NB4 (cell line): Measurements from ENCODE around the gene SYTL5.

Experiments used
- DNase-seq: peaks from one replicate; pipeline ENCODE4 v3.0.0; 2010; ENCODE audit warnings: low read depth
- H3K4me3 ChIP-seq: one replicate; pipeline ENCODE4 v1.5.1; 2011; ENCODE audit warnings: mild to moderate bottlenecking, low read depth, low read length, moderate library complexity
- CTCF ChIP-seq: IDR thresholded peaks from one replicate; pipeline ENCODE4 v1.5.1; 2012; ENCODE audit warnings: low read depth, low read length
- MAX ChIP-seq: IDR thresholded peaks from 2 replicates; pipeline ENCODE4 v1.6.1; 2011; ENCODE audit warnings: low read depth, low read length
- MYC ChIP-seq: IDR thresholded peaks from 2 replicates; pipeline ENCODE4 v1.6.1; 2011; ENCODE audit warnings: low read depth, low read length
- POLR2A ChIP-seq: IDR thresholded peaks from 2 replicates; pipeline ENCODE4 v1.6.1; 2011; ENCODE audit warnings: mild to moderate bottlenecking; ENCODE audit not compliant: insufficient read length; ENCODE audit errors: extremely low read depth

SYTL5 gene

GRCh38 chrX:38048886-38049285 is 42.5 kb downstream of the SYTL5 start:
- no peak overlapping the region for H3K4me3 ChIP-seq
- DNase-seq, result no peak
- TF ChIP-seq POLR2A (no peak), MYC (no peak), MAX (no peak), CTCF (no peak)

GRCh38 chrX:38050806-38051205 is 44.5 kb downstream of the SYTL5 start:
- no peak overlapping the region for H3K4me3 ChIP-seq
- DNase-seq, result no peak
- TF ChIP-seq MAX (no peak), CTCF (no peak), MYC (no peak), POLR2A (no peak)

GRCh38 chrX:38052096-38052495 is 45.7 kb downstream of the SYTL5 start:
- no peak for TF ChIP-seq MYC
- no peak for TF ChIP-seq POLR2A
- TF ChIP-seq CTCF, result no peak
- no peak for TF ChIP-seq MAX
- H3K4me3 ChIP-seq, result no peak overlapping the region
- peak; percentile 73 for DNase-seq

GRCh38 chrX:38055170-38055847 is 49.0 kb downstream of the SYTL5 start:
- DNase-seq, result no peak
- H3K4me3 ChIP-seq, result no peak overlapping the region
- TF ChIP-seq MAX, result no peak
- no peak for TF ChIP-seq POLR2A
- TF ChIP-seq MYC, result no peak
- no peak for TF ChIP-seq CTCF

- no peak for DNase-seq
- TF ChIP-seq MAX (no peak), POLR2A (no peak), CTCF (no peak), MYC (no peak)
- no peak overlapping the region for H3K4me3 ChIP-seq
Observed at GRCh38 chrX:38060331-38060878, 54.1 kb downstream of the SYTL5 start.
